IMR-90 (cell line): ENCODE measurements around the gene CARMIL1. TPM values are rescaled to one million over a fixed set of nuclear protein-coding genes. Genes with fewer than 3 reads are reported as not detected.
A peak's percentile ranks its signal among the peaks of the same experiment; 100 is the strongest.

Experiments used
- ATAC-seq: fragments of 200-7000 bp; cut with Tn5 transposase; 2 replicates; pipeline ENCODE4 v1.9.1; 2020; ENCODE audit warnings: low read depth, mild to moderate bottlenecking, moderate library complexity
- BruUV-seq: library from RNA; stranded (reverse); fragments of 400-500 nt; replicated peaks from 2 replicates; lab custom pipeline; 2021; lab: Mats Ljungman, UMichigan
- CTCF ChIA-PET: fragments of 300-600 bp; formaldehyde crosslinking; extraction: SDS; loops from one replicate; lab custom pipeline; 2021; ENCODE audit warnings: antibody characterized with exemption; lab: Yijun Ruan, JAX
- POLR2A ChIA-PET: fragments of 300-600 bp; sonication (Branson Sonifier 250); formaldehyde crosslinking; loops from one replicate; lab custom pipeline; 2022; ENCODE audit warnings: antibody characterized with exemption; ENCODE audit not compliant: unreplicated experiment; lab: Charles Lee
- DNase-seq: peaks from one replicate; pipeline ENCODE4 v3.0.0; 2013
- H2AFZ ChIP-seq: replicated peaks from 2 replicates; pipeline ENCODE3; 2013; ENCODE audit warnings: low read length, mild to moderate bottlenecking; ENCODE audit not compliant: poor library complexity
- H2AK5ac ChIP-seq: 2 replicates; pipeline ENCODE4 v1.6.1; 2013; ENCODE audit warnings: low read depth, low read length, inconsistent platforms
- H2AK9ac ChIP-seq: replicated peaks from 2 replicates; pipeline ENCODE3; 2013; ENCODE audit warnings: mild to moderate bottlenecking, low read depth, low read length, moderate library complexity; ENCODE audit not compliant: poor library complexity
- H2BK120ac ChIP-seq: 2 replicates; pipeline ENCODE4 v1.6.1; 2013; ENCODE audit warnings: low read depth, low read length, inconsistent platforms
- H2BK15ac ChIP-seq: 3 replicates; pipeline ENCODE4 v1.6.1; 2013; ENCODE audit warnings: low read depth, low read length, inconsistent platforms
- H2BK20ac ChIP-seq: 2 replicates; pipeline ENCODE4 v1.6.1; 2013; ENCODE audit warnings: low read depth, mild to moderate bottlenecking, inconsistent platforms, low read length, moderate library complexity
- H2BK5ac ChIP-seq: 2 replicates; pipeline ENCODE4 v1.6.1; 2013; ENCODE audit warnings: mild to moderate bottlenecking, low read depth, low read length, inconsistent platforms; ENCODE audit not compliant: poor library complexity, severe bottlenecking
- H3K14ac ChIP-seq: replicated peaks from 2 replicates; pipeline ENCODE4 v1.6.1; 2013; ENCODE audit warnings: low read depth, low read length, inconsistent platforms
- H3K18ac ChIP-seq: 2 replicates; pipeline ENCODE4 v1.6.1; 2013; ENCODE audit warnings: low read depth, low read length, control low read depth
- H3K23ac ChIP-seq: 2 replicates; pipeline ENCODE4 v1.6.1; 2013; ENCODE audit warnings: low read depth, low read length, inconsistent platforms
- H3K27ac ChIP-seq: 2 replicates; pipeline ENCODE4 v1.5.1; 2013; ENCODE audit warnings: mild to moderate bottlenecking, control low read depth, low read length; ENCODE audit not compliant: insufficient read depth
- H3K27me3 ChIP-seq: 2 replicates; pipeline ENCODE4 v1.6.1; 2013; ENCODE audit warnings: low read length; ENCODE audit not compliant: control insufficient read depth, insufficient read depth
- H3K36me3 ChIP-seq: 2 replicates; pipeline ENCODE4 v1.6.1; 2013; ENCODE audit warnings: low read length, mixed read lengths; ENCODE audit not compliant: control insufficient read depth, insufficient read depth
- H3K4ac ChIP-seq: 2 replicates; pipeline ENCODE4 v1.6.1; 2013; ENCODE audit warnings: low read depth, low read length, inconsistent platforms
- H3K4me1 ChIP-seq: 2 replicates; pipeline ENCODE4 v1.6.1; 2013; ENCODE audit warnings: low read length, mixed read lengths; ENCODE audit not compliant: control insufficient read depth, insufficient read depth
- H3K4me2 ChIP-seq: 2 replicates; pipeline ENCODE4 v1.6.1; 2013; ENCODE audit warnings: low read depth, mild to moderate bottlenecking, control low read depth, low read length, moderate library complexity
- H3K4me3 ChIP-seq: 2 replicates; pipeline ENCODE4 v1.5.1; 2013; ENCODE audit warnings: low read depth, mild to moderate bottlenecking, control low read depth, low read length, moderate library complexity; ENCODE audit not compliant: insufficient read depth
- H3K56ac ChIP-seq: 2 replicates; pipeline ENCODE4 v1.6.1; 2013; ENCODE audit warnings: low read length, inconsistent platforms; ENCODE audit not compliant: insufficient read depth; ENCODE audit errors: extremely low read depth
- H3K79me1 ChIP-seq, 2 experiments: 2 replicates each; pipeline ENCODE4 v1.6.1; 2013; ENCODE audit warnings: low read length in 2 of 2, inconsistent platforms in 1 of 2, low read depth in 1 of 2
- H3K9ac ChIP-seq: 2 replicates; pipeline ENCODE4 v1.6.1; 2013; ENCODE audit warnings: low read depth, low read length, control low read depth
- H3K9me1 ChIP-seq: 2 replicates; pipeline ENCODE4 v1.6.1; 2013; ENCODE audit warnings: low read length, inconsistent platforms; ENCODE audit not compliant: insufficient read depth
- H3K9me3 ChIP-seq: 2 replicates; pipeline ENCODE4 v1.6.1; 2013; ENCODE audit warnings: low read length; ENCODE audit not compliant: control insufficient read depth, insufficient read depth
- H4K20me1 ChIP-seq: 2 replicates; pipeline ENCODE4 v1.6.1; 2013; ENCODE audit warnings: low read length, inconsistent platforms; ENCODE audit not compliant: insufficient read depth
- H4K5ac ChIP-seq: 2 replicates; pipeline ENCODE4 v1.6.1; 2013; ENCODE audit warnings: mild to moderate bottlenecking, low read depth, low read length, control low read depth
- H4K8ac ChIP-seq, 2 experiments: 2 replicates each; pipeline ENCODE4 v1.6.1; 2013; ENCODE audit warnings: low read depth in 2 of 2, low read length in 2 of 2, control low read depth in 1 of 2, inconsistent platforms in 1 of 2
- H4K91ac ChIP-seq: 2 replicates; pipeline ENCODE4 v1.6.1; 2013; ENCODE audit warnings: low read depth, low read length, inconsistent platforms; ENCODE audit not compliant: insufficient read depth
- CEBPB ChIP-seq: IDR thresholded peaks from 2 replicates; pipeline ENCODE4 v1.6.1; 2012; ENCODE audit warnings: low read depth, low read length, improper control_type of control experiment
- FOS ChIP-seq: fragments of 150-350 bp; IDR thresholded peaks from 2 replicates; pipeline ENCODE4 v1.6.1; 2016; ENCODE audit warnings: low read depth, low read length
- RFX5 ChIP-seq: IDR thresholded peaks from 2 replicates; pipeline ENCODE4 v1.8.0; 2012; ENCODE audit warnings: low read depth, mild to moderate bottlenecking, low read length, moderate library complexity
- WGBS, 2 experiments: methylation state at CpG; one replicate each; pipeline versions ENCODE4 v1.1.5 to v1.1.7; 2013; ENCODE audit warnings: missing lambda C conversion rate in 2 of 2; ENCODE audit not compliant: insufficient read length in 1 of 2; ENCODE audit errors: extremely low coverage in 2 of 2; 5-methylcytosine and 5-hydroxymethylcytosine counted together
- dilution Hi-C: fragments of 300-500 bp; cut with HindIII; formaldehyde crosslinking; loops from one replicate; pipeline ENCODE4 v1.14.3; 2018; ENCODE audit warnings: low sequenced_read_pairs; ENCODE audit not compliant: unreplicated experiment
- in situ Hi-C: fragments of 300-500 bp; cut with MboI; formaldehyde crosslinking; loops from 3 replicates; pipeline ENCODE4 v1.14.3; 2019; ENCODE audit warnings: low sequenced_read_pairs, inconsistent platforms, mixed read lengths
- intact Hi-C: fragments of 100-400 bp; cut with micrococcal nuclease; formaldehyde crosslinking; loops from 2 replicates; pipeline ENCODE4 v1.10.0; 2022
- polyA plus RNA-seq, 3 experiments: library from polyadenylated mRNA; depleted of rRNA; stranded (reverse); fragments of >200 nt; gene quantifications; 2 replicates each; pipeline ENCODE4 v1.2.3, GENCODE V29; 2012; ENCODE audit warnings: low replicate concordance in 1 of 3
- total RNA-seq: library from RNA; depleted of rRNA; stranded (reverse); fragments of >200 nt; gene quantifications from 2 replicates; pipeline ENCODE4 v1.2.3, GENCODE V29; 2012

Gene CARMIL1
- total and polyA plus RNA-seq, 2 of the 4 experiments (the other 2 are of a cell fraction) = 1.3 to 2.9 TPM

GRCh38 chr6:25302677-25303128 is 23.5 kb downstream of the CARMIL1 start:
- no TSS peak for BruUV-seq
- H3K4me3 ChIP-seq = no peak overlapping the region
- H3K36me3 ChIP-seq = no peaks in the 10 kb centered on the region
- no peaks in the 10 kb centered on the region for H4K20me1 ChIP-seq
- WGBS, 2 experiments = no CpG with 5 or more reads among the region's 6 CpGs
- no peaks in the 10 kb centered on the region for H3K27me3 ChIP-seq
- no peaks in the 10 kb centered on the region for H3K9me3 ChIP-seq
- DNase-seq (peak; percentile 76), ATAC-seq (peak; percentile 95)
- H3K79me1 ChIP-seq = 0 out of 4 replicates have a peak, but pooled peaks cover 0 to 7% of the 10 kb centered on the region in 2 experiments
- H3K9me1 ChIP-seq = 0 out of 2 replicates have a peak, but pooled peaks cover 6% of the 10 kb centered on the region
- H2BK20ac ChIP-seq = no peak overlapping the region
- intact Hi-C loops (loop anchor here (5.0 kb wide), 1 partner anchor 65 kb away; no protein-coding TSS in a partner anchor), dilution Hi-C loops (no loop called here), in situ Hi-C loops (no loop called here)
- peak overlapping the region; percentile 41; the same call in 1 of the 2 replicates for H4K91ac ChIP-seq
- H2BK15ac ChIP-seq = no peak overlapping the region
- ChIA-PET POLR2A (no interaction called here), CTCF (interaction anchor here (0.8 kb wide), 1 partner anchor 21 kb away, joined by 9 read pairs; no protein-coding TSS in a partner anchor)
- H3K23ac ChIP-seq = peak overlapping the region; percentile 6; the same call in 1 of the 2 replicates
- no peak overlapping the region for H2AFZ ChIP-seq
- H4K5ac ChIP-seq = no peak overlapping the region
- H3K4ac ChIP-seq = peak overlapping the region; percentile 12
- H2BK120ac ChIP-seq = peak overlapping the region; percentile 30
- H2BK5ac ChIP-seq = peak overlapping the region; percentile 25
- H3K14ac ChIP-seq = no peak overlapping the region
- no peak overlapping the region for H2AK9ac ChIP-seq
- TF ChIP-seq RFX5 (no peak), CEBPB (no peak), FOS (0 out of 2 replicates have a peak, but pooled peaks have one; percentile 6)
- peak overlapping the region; percentile 40; the same call in 1 of the 2 replicates for H3K56ac ChIP-seq
- no peak overlapping the region; the same call in 1 of the 2 replicates for H2AK5ac ChIP-seq
- peak overlapping the region in 1 of 2 experiments; percentile 77; a peak in 1 of 4 replicates for H4K8ac ChIP-seq
- peak overlapping the region; percentile 62 for H3K4me2 ChIP-seq
- peaks cover 2% of the 10 kb centered on the region; the same call in 1 of the 2 replicates for H3K4me1 ChIP-seq
- no peak overlapping the region for H3K9ac ChIP-seq
- peak overlapping the region; percentile 24; the same call in 1 of the 2 replicates for H3K27ac ChIP-seq
- peak overlapping the region; percentile 20; the same call in 1 of the 2 replicates for H3K18ac ChIP-seq
